ENCODE results near the gene MCM8. TPM values are rescaled to one million over a fixed set of nuclear protein-coding genes. Genes with fewer than 3 reads are reported as not detected.

Gene MCM8
- total RNA-seq, 4 donors from 2014 or later, result 3.9 to 5.2 (median 4.5) TPM

DNA sequence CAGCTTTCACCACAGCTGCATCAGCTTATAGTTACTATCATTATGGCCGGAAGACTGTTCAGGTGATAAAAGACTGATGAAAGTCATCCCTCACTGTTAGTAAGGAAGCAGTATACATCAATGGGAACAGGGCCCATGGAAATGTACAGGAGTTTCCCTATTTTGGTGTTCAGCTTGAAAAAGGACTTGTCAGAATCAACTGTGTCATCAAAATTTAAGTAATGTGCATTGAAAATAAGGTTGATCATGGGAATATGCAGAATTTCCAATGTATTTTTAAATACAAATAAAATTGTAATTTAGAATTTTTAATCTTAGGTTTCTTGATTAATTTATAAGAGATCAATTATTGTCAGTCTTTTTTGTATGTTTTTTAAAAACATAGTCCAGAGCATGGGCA lies 86.6 kb downstream of the MCM8 start:
- WGBS, 2 donors, result 92 to 96% methylated on average over 1 of the region's 1 CpG
- intact Hi-C loops (cut with DNase I), result no loop called here
- Histone ChIP-seq H3K27me3 (no peaks in the 10 kb centered on the region), H3K4me1 (no peaks in the 10 kb centered on the region), H3K9me3 (no peaks in the 10 kb centered on the region), H3K4me3 (replicated peaks in 1 of 3) (no peak overlapping the region), H3K27ac (no peak overlapping the region), H3K36me3 (peaks cover 32 to 54% of the 10 kb centered on the region in 2 donors)
- no peak for TF ChIP-seq POLR2A (IDR thresholded peaks at IDR 0.05)
- TF ChIP-seq, protein P1, sequence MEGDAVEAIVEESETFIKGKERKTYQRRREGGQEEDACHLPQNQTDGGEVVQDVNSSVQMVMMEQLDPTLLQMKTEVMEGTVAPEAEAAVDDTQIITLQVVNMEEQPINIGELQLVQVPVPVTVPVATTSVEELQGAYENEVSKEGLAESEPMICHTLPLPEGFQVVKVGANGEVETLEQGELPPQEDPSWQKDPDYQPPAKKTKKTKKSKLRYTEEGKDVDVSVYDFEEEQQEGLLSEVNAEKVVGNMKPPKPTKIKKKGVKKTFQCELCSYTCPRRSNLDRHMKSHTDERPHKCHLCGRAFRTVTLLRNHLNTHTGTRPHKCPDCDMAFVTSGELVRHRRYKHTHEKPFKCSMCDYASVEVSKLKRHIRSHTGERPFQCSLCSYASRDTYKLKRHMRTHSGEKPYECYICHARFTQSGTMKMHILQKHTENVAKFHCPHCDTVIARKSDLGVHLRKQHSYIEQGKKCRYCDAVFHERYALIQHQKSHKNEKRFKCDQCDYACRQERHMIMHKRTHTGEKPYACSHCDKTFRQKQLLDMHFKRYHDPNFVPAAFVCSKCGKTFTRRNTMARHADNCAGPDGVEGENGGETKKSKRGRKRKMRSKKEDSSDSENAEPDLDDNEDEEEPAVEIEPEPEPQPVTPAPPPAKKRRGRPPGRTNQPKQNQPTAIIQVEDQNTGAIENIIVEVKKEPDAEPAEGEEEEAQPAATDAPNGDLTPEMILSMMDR (IDR thresholded peaks at IDR 0.05), result no peak
- no peak for DNase-seq

DNA sequence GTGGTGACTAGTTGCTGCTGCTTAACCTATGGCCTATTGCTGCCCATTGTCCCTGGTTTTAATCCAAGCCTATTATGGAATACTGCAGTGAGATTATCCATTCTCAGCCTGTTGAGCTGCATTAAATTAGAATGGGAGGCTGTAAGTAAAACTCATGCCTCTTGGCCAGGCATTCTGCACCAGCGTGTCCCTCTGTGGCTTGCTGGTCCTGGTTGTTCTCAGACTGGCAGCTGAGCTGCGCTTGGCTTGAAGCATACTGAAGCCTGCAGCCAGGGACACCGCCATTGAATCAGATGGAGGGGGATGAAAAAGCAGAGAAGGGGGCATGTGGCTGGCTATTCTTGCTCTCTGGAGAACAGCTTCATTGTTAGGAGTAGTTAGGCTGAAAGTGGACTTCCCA lies 87.8 kb downstream of the MCM8 start:
- no peak for DNase-seq
- intact Hi-C loops (cut with DNase I), result no loop called here
- Histone ChIP-seq H3K36me3 (peaks cover 32 to 56% of the 10 kb centered on the region in 2 donors), H3K9me3 (no peaks in the 10 kb centered on the region), H3K4me1 (no peaks in the 10 kb centered on the region), H3K27me3 (no peaks in the 10 kb centered on the region), H3K27ac (no peak overlapping the region), H3K4me3 (replicated peaks in 1 of 3) (no peak overlapping the region)
- TF ChIP-seq, protein P1 (IDR thresholded peaks at IDR 0.05), result no peak
- TF ChIP-seq POLR2A (IDR thresholded peaks at IDR 0.05), result no peak
- 100% methylated on average over 2 to 3 of the region's 3 CpGs for WGBS, 2 donors

- 85 to 86% methylated on average over 5 of the region's 5 CpGs for WGBS, 2 donors
- H3K4me3 ChIP-seq (replicated peaks in 1 of 3), result no peak overlapping the region
- H3K27me3 ChIP-seq, result no peaks in the 10 kb centered on the region
- DNase-seq, result no peak
- H3K27ac ChIP-seq, result no peak overlapping the region
- intact Hi-C loops (cut with DNase I), result no loop called here
- H3K9me3 ChIP-seq, result no peaks in the 10 kb centered on the region
- TF ChIP-seq, protein P1 (IDR thresholded peaks at IDR 0.05), result no peak
- no peak for TF ChIP-seq POLR2A (IDR thresholded peaks at IDR 0.05)
- no peaks in the 10 kb centered on the region for H3K4me1 ChIP-seq
- peaks cover 24 to 43% of the 10 kb centered on the region in 2 donors for H3K36me3 ChIP-seq
Observed at GRCh38 chr20:6039766-6040165, 89.3 kb downstream of the MCM8 start.

DNA sequence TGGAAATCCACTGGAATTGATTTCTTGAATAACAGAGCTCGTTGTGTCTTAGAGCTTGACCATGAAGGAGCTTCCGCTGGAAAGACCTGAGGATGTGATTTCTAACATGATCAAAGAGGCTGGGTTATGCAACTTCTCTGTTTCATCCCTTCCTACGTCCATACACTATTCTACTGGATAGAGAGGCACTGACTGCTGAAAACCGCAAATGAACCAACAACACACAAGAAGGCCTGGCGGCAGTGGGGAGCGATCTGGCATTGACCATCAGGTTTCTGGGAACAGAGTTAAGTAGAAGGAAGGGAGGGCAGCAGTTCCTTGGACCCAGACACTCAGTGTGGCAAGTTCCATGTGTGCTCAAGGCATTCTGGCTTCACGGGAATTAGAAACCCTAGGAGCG lies 90.1 kb downstream of the MCM8 start:
- Histone ChIP-seq H3K36me3 (peaks cover 19 to 36% of the 10 kb centered on the region in 2 donors), H3K9me3 (no peaks in the 10 kb centered on the region), H3K27me3 (no peaks in the 10 kb centered on the region), H3K4me1 (no peaks in the 10 kb centered on the region), H3K27ac (no peak overlapping the region), H3K4me3 (replicated peaks in 1 of 3) (no peak overlapping the region)
- intact Hi-C loops (cut with DNase I), result no loop called here
- TF ChIP-seq, protein P1 (IDR thresholded peaks at IDR 0.05), result no peak
- TF ChIP-seq POLR2A (IDR thresholded peaks at IDR 0.05), result no peak
- WGBS, 2 donors, result 93 to 95% methylated on average over 8 of the region's 8 CpGs
- DNase-seq, result no peak

GRCh38 chr20:6040958-6041807 lies 90.7 kb downstream of the MCM8 start:
- H3K9me3 ChIP-seq, result no peaks in the 10 kb centered on the region
- H3K27me3 ChIP-seq, result no peaks in the 10 kb centered on the region
- H3K27ac ChIP-seq, result no peak overlapping the region
- intact Hi-C loops (cut with DNase I), result no loop called here
- no peak overlapping the region for H3K4me3 ChIP-seq (replicated peaks in 1 of 3)
- WGBS, 2 donors, result 81 to 83% methylated on average over 21 to 42 of the region's 67 CpGs
- no peaks in the 10 kb centered on the region for H3K4me1 ChIP-seq
- no peak for TF ChIP-seq POLR2A (IDR thresholded peaks at IDR 0.05)
- TF ChIP-seq, protein P1 (IDR thresholded peaks at IDR 0.05), result no peak
- H3K36me3 ChIP-seq, result peaks cover 16 to 32% of the 10 kb centered on the region in 2 donors
- no peak for DNase-seq

Measured in thyroid gland (tissue), 4 donors.